ENCODE measurements around the gene ZDHHC8.
A peak's percentile ranks its signal among the peaks of the same experiment; 100 is the strongest.

Gene ZDHHC8

DNA sequence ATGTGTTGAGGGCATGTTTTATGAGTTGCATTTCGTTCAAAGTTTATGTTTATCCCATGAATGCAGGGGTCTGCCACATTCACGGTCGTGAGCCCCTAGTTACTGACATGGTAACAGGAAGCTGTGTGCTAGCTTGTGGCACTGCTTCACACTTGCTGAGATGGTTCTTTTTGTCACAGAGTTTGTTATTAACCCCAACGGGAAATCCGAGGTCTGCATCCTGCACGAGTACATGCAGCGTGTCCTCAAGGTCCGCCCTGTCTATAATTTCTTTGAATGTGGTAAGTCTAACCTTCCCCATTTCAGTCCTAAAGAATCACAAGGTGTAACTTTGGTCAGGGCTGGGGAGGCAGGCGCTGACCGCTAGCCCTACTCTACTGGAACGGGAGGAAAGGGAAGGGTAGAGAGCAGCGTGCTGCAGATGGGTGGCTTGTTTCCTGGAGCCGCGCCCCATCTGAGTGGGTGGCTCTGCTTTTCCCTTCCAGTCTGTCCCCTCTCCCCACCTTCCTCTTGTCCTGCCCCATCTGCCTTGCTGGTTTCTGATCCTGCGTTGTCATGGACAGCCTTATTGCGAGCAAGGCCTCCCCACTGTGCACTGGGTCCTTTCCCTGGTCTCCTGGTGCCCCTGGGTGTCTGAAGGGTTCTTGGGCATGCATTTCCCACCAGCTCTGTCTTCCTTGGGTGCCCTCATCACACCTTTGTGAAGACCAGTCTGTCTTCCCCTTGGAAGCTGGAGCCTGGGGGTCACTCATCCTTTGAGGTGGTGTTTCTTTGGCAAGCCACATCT lies 39.7 kb upstream of the ZDHHC8 start:
- ATAC-seq: peak; percentile 38
- peak overlapping the region; percentile 65 for H3K4me3 Mint-ChIP-seq
- H3K4me1 Mint-ChIP-seq: peaks cover 80% of the 10 kb centered on the region
- H3K9me3 Mint-ChIP-seq: no peaks in the 10 kb centered on the region
- no peak for DNase-seq (ENCODE audit: low spot score in 2 of 2)
- H3K36me3 Mint-ChIP-seq: peaks cover 100% of the 10 kb centered on the region
- peak overlapping the region; percentile 74 for H3K27ac Mint-ChIP-seq

DNA sequence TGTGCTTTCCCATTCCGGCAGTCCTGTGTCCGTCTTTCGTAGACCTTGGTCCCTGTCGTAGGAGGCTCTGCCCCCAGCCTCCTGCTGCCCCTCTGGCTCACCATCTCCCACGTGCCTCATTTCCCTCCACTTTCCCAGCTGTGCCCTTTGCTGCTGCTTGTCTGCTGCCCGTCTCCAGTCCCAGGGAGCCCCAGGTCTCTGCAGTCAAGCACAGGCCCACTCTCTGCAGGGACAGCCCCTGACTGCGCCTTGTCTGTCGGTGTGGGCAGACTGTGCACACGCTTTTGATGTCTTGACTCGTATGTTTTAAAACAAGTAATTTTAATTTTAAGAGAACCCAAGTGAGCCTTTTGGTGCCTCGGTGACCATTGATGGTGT lies 39.1 kb upstream of the ZDHHC8 start:
- Mint-ChIP-seq H3K4me1 (peaks cover 80% of the 10 kb centered on the region), H3K9me3 (no peaks in the 10 kb centered on the region), H3K36me3 (peaks cover 100% of the 10 kb centered on the region)

DNA sequence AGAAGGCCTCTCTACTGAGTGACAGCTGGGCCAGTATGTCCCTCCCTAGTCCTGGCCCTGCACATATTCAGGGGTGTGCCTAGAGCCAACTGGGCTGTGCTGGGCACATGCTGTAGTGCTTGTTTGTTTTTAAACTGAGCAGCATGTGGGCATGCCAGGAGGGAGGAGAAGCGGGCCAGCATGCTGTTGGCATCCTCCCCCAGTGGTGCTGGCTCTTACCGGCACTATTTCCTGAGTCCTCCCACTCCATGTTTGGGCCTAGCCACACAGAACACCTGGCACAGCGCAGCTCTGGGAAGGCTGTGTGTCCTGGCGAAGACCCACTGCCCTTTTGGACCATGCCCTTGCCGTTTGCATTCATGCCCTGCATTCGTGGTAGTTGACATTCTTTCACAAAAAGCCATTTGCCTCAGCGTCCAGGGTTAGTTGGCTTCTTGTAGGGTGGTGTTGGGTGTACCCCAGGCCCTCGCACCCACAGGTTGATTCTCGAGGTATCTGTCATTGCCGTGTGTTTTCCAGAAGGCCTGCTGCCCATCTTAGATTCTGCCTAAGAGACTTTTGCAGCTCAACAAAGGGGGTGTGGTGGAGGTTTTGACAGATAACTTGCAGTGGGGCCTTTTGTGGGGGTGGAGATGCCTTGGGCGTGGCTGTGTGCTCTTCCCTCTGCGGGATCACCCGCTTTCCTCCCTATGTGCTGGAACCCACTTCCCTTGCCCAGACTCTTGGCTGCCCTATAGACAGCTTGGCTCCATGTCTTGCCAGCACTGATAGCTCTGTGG lies 38.0 kb upstream of the ZDHHC8 start:
- peak overlapping the region; percentile 65 for H3K4me3 Mint-ChIP-seq
- H3K27ac Mint-ChIP-seq: peak overlapping the region; percentile 81
- ATAC-seq: peak; percentile 49
- DNase-seq (ENCODE audit: low spot score in 2 of 2): no peak
- no peaks in the 10 kb centered on the region for H3K9me3 Mint-ChIP-seq
- peaks cover 100% of the 10 kb centered on the region for H3K36me3 Mint-ChIP-seq
- H3K4me1 Mint-ChIP-seq: peaks cover 84% of the 10 kb centered on the region

More for the DNA sequence above, 39.1 kb upstream of the ZDHHC8 start:
- DNase-seq (ENCODE audit: low spot score in 2 of 2) (no peak), ATAC-seq (peak; percentile 43)
- peak overlapping the region; percentile 65 for H3K4me3 Mint-ChIP-seq
- H3K27ac Mint-ChIP-seq: peak overlapping the region; percentile 74

DNA sequence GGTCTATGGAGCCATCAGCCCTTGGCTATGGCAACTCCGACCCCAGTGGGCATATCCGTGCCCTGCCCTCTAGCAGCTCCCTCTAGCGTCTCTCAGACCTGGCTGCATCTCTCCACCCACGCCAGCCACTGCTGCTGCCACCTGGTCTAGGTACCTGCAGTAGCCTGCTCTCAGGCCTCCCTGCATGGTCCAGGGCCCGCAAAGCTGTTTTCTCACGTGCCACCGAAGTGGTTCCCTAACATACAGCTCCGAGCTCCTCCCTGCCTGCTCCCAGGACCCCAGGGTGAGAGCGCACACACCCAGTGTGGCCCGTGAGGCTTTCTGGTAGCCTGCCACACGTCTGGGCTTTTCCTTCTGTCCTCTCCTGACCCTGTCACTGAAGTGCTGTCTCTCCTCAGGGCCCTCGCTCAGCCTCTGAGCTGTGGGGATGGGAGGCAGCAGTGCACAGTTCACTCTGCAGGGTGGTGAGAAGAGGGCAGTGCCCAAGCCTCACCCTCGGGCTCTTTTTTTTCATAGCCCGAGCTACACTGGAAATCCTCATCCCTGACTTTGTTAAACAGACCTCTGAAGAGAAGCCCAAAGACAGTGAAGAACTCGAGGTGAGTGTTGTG lies 37.3 kb upstream of the ZDHHC8 start:
- peak overlapping the region; percentile 65 for H3K4me3 Mint-ChIP-seq
- DNase-seq (ENCODE audit: low spot score in 2 of 2) (no peak), ATAC-seq (peak; percentile 63)
- H3K36me3 Mint-ChIP-seq: peaks cover 98% of the 10 kb centered on the region
- peak overlapping the region; percentile 81 for H3K27ac Mint-ChIP-seq
- no peaks in the 10 kb centered on the region for H3K9me3 Mint-ChIP-seq
- peaks cover 90% of the 10 kb centered on the region for H3K4me1 Mint-ChIP-seq

DNA sequence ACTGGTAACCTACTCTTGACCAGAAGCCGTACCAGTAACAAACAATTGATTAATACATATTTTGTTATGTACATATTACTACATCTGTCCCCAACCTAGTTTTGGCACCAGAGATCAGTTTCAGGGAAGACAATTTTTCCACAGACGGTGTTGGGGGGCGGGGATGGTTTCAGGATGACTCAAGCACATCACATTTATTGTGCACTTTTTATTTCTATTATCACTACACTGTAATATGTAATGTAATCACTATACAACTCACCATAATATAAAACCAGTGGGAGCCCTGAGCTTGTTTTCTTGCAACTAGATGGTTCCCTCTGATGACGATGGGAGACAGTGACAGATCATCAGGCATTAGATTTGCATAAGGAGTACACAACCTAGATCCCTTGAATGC lies 36.1 kb upstream of the ZDHHC8 start:
- H3K4me1 Mint-ChIP-seq: peaks cover 90% of the 10 kb centered on the region
- H3K27ac Mint-ChIP-seq: peak overlapping the region; percentile 81
- ATAC-seq (no peak), DNase-seq (ENCODE audit: low spot score in 2 of 2) (no peak)
- H3K9me3 Mint-ChIP-seq: no peaks in the 10 kb centered on the region
- peaks cover 98% of the 10 kb centered on the region for H3K36me3 Mint-ChIP-seq
- H3K4me3 Mint-ChIP-seq: peak overlapping the region; percentile 65

DNA sequence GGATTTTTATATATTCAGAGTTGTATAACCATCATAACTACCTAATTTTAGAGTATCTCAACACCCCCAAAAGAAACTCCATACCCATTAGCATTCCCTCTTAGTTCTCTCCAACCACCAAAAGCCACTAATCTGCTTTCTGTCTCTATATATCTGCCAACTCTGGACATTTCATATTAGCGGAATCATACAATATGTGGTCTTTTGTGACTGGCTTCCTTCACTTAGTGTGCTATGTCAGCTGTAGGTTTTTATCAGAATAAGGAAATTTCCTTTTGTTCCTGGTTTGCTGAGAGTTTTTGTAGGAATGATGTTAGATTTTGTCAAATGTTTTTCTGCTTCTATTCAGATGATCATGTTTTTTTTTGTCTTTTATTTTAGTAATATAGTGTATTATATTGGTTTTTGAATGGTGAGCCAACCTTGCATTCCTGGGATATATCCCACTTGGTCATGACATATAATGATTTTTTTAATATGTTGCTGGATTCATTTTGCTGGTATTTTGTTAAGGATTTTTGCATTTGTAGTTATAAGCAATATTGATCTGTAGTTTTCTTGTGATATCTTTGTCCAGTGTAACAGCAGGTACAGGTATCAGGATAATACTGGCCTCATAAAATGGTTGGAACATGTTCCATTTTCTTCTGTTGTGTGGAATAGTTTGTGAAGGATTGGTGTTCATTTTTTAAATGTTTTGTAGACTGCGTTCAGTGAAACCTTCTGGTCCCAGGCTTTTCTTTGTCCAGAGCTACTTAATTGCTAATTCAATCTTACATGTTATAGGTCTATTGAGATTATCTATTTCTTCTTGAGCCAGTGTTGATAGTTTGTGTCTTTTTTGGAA lies 34.8 kb upstream of the ZDHHC8 start:
- Mint-ChIP-seq H3K36me3 (peaks cover 96% of the 10 kb centered on the region), H3K9me3 (no peaks in the 10 kb centered on the region), H3K4me3 (no peak overlapping the region), H3K27ac (peak overlapping the region; percentile 81), H3K4me1 (peaks cover 90% of the 10 kb centered on the region)
- DNase-seq (ENCODE audit: low spot score in 2 of 2) (no peak), ATAC-seq (no peak)

DNA sequence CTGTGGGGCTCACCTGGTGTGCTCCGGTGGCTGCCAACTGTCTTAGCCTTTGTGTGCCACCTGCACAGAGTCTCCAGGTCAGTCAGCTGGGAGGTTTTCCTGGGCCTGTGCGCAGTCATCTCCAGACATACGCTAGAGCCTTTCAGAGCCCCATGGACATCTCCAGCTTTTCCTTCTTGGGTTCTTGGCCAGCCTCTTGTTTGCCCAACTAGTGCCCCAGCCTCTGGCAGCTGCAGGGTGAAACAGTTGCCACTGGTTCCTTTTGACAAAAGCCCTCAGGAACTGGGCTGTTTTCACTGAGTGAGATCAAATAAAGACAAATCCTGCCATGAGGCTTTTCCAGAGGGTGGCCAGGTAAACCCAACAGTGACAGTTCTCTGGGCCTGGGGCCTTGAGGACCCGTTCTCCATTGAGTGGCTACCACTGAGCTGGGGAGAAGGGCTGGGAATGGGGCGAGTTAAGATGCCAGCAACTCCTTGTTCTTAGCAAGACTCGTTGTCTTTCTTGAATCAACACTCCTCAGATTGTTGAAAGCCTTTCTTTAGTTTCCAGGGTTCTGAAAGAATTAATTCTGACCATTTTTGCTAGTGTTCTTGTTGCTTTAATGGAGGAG lies 32.4 kb upstream of the ZDHHC8 start:
- DNase-seq (ENCODE audit: low spot score in 2 of 2): no peak
- no peak for ATAC-seq
- no peaks in the 10 kb centered on the region for H3K9me3 Mint-ChIP-seq
- H3K27ac Mint-ChIP-seq: peak overlapping the region; percentile 92
- H3K36me3 Mint-ChIP-seq: peaks cover 95% of the 10 kb centered on the region
- peak overlapping the region; percentile 68 for H3K4me3 Mint-ChIP-seq
- H3K4me1 Mint-ChIP-seq: peaks cover 76% of the 10 kb centered on the region

DNA sequence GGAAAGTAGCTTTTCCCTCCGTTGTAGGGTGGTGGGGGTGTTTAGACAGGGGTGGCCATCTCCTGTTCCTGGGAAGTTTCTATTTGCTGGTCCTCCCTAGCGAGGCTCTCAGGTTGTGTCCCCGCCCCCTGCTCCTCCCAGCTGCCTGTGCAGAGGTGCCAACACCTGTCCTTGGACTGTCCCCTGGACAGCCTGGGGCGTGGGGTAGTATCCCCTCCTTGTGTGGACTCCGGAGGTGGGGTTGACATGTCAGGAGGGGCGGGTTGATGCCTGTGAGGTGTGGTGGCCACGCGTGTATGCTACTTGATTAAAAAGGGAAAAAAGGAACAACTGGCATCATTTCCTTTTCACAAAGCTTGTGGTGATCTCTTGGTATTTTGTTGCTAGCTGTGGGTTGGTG lies 30.0 kb upstream of the ZDHHC8 start:
- H3K27ac Mint-ChIP-seq: peak overlapping the region; percentile 92

DNA sequence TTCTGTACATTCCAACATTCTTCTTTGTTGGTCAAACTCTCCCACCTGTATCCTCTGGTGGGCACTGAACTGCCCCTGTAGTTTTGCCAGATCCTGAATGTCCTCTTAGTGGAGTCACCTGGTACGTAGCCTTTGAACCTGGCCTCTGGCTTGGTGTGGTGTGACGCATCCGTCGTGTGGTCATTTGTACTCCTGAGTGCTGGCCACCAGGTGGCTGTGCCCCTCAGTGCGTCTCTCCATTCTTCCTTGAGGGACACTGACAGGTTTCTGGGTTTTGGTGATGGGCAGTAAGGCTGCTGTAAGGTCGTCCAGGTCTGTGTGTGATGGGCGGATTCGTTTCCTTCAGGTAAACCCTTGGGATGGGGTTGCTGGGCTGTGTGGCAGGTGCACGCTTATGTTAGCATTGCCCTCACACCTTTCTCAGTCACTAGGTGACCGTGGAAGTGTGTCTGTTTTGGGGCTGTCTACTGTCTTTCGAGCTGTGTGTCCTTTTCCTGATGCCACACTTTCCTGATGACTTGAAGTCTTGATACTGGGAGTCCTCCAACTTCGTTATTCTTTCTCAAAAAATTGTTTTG lies 29.3 kb upstream of the ZDHHC8 start:
- Mint-ChIP-seq H3K4me1 (peaks cover 52% of the 10 kb centered on the region), H3K36me3 (peaks cover 88% of the 10 kb centered on the region), H3K27ac (peak overlapping the region; percentile 92), H3K4me3 (peak overlapping the region; percentile 68), H3K9me3 (no peaks in the 10 kb centered on the region)
- ATAC-seq (no peak), DNase-seq (ENCODE audit: low spot score in 2 of 2) (no peak)

More for the DNA sequence above, 30.0 kb upstream of the ZDHHC8 start:
- DNase-seq (ENCODE audit: low spot score in 2 of 2) (no peak), ATAC-seq (no peak)
- H3K4me1 Mint-ChIP-seq: peaks cover 58% of the 10 kb centered on the region
- peaks cover 88% of the 10 kb centered on the region for H3K36me3 Mint-ChIP-seq
- H3K9me3 Mint-ChIP-seq: no peaks in the 10 kb centered on the region
- H3K4me3 Mint-ChIP-seq: peak overlapping the region; percentile 68

DNA sequence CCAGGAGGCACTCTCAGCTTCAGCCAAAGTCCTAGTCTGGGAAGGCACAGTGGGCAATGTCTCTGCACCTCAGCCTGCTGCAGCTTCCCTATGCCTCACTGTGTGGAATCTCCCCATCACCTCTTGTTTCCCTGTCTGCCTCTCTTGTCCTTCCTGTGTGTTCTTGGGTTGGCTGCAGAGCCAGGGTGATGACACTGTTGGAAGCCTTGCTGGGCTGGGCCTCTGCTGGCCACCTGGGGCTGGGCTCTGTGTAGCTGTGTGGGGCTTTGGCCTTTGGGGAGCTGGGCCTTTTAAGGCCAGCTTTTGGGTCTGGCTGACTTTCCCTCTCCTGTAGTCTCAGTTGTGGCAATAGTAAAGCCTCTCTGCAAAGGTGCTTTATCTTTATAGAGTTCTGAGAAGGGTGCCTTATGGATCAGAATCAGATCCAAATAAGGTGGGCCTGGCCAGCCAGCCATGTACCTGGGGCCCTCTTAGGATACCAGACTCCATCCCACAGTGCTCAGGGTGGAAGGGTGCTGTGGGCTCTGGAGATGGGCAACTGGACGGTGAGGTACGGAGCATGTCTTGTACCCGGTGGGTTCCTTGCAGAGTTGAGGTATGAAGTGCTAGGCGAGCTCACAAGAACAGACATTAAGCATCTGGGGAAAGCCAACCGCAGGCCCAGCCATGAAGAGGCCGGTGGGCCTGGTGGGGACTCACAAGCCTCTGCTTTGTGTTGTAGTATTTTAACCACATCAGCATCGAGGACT lies 26.0 kb upstream of the ZDHHC8 start:
- no peaks in the 10 kb centered on the region for H3K9me3 Mint-ChIP-seq
- H3K36me3 Mint-ChIP-seq: peaks cover 89% of the 10 kb centered on the region
- H3K4me1 Mint-ChIP-seq: peaks cover 18% of the 10 kb centered on the region
- ATAC-seq (no peak), DNase-seq (ENCODE audit: low spot score in 2 of 2) (no peak)
- peak overlapping the region; percentile 77 for H3K27ac Mint-ChIP-seq
- no peak overlapping the region for H3K4me3 Mint-ChIP-seq

DNA sequence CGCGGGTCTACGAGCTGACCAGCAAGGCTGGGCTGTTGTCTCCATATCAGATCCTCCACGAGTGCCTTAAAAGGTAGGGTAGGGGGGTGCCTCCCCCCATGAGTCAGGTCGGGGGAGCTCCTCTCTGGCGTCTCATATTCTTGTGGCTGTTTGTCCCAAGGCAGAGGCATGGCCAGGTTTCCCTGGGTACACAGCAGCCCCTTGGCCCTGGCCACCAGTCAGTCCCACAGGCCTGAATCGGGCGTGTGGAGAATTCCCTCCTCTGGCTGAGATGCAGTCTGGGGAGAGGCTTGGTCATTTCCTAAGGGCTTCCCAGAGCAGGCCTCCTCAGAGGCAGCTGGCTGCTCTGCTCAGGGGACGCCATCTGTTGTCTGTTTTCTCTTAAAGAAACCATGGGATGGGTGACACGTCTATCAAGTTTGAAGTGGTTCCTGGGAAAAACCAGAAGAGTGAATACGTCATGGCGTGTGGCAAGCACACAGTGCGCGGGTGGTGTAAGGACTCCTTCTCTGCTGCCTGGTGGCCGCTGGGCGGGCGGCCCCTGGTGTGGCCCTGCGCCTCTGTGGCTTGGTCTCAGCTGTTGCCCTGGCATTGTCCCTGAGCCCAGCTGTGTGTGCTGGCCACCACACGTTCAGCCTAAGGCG lies 25.3 kb upstream of the ZDHHC8 start:
- Mint-ChIP-seq H3K27ac (peak overlapping the region; percentile 77), H3K36me3 (peaks cover 89% of the 10 kb centered on the region), H3K4me1 (peaks cover 15% of the 10 kb centered on the region)

DNA sequence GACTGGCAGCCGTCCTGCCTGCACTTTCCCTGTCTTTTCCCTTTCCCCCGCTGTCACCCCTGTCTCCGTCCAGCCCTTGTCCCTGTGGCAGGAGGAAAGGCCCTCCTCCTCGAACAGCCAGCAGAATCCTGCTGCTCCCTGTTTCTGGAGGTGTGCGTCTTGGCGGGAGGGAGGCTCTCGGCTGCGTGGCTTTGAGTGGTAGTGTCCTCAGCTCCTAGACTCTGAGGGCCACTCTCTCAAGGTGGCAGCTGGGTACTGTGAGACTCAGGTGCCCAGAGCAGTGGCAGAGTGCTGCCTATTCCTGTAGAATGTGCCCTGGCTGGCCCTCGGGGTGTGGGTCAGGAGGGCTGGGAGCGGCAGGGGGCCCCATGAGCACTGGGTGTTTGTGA lies 24.8 kb upstream of the ZDHHC8 start:
- Mint-ChIP-seq H3K4me1 (peaks cover 16% of the 10 kb centered on the region), H3K4me3 (no peak overlapping the region), H3K27ac (peak overlapping the region; percentile 77), H3K36me3 (peaks cover 91% of the 10 kb centered on the region), H3K9me3 (no peaks in the 10 kb centered on the region)
- DNase-seq (ENCODE audit: low spot score in 2 of 2) (no peak), ATAC-seq (no peak)

More for the DNA sequence above, 25.3 kb upstream of the ZDHHC8 start:
- H3K9me3 Mint-ChIP-seq: no peaks in the 10 kb centered on the region
- no peak for ATAC-seq
- DNase-seq (ENCODE audit: low spot score in 2 of 2): no peak
- H3K4me3 Mint-ChIP-seq: no peak overlapping the region

DNA sequence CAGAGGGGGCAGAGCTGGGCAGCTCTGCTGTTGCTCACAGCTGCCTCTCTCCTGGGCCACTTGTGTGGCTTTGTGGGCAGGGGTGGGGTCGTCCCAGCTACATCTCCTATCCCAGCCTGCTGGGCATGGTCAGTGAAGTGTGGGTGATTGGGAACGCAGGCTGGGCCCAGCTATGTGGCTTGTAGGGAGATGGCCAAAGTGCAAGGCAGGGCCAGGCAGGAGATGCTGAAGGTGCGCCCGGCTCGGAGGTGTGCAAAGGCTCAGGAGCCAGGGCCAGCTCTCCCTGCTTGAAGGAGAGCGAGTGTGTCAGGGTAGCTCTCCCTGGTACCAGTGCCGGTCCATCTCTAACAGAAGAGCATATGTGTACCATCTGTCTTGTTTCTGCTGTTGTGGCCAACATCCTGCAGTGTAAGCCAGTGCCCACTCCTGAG lies 24.1 kb upstream of the ZDHHC8 start:
- Mint-ChIP-seq H3K4me3 (no peak overlapping the region), H3K9me3 (no peaks in the 10 kb centered on the region), H3K27ac (peak overlapping the region; percentile 77), H3K4me1 (peaks cover 14% of the 10 kb centered on the region), H3K36me3 (peaks cover 91% of the 10 kb centered on the region)
- DNase-seq (ENCODE audit: low spot score in 2 of 2) (no peak), ATAC-seq (no peak)
